HG02870 (cell line): ENCODE data around the gene UBE2M.
A peak's percentile ranks its signal among the peaks of the same experiment; 100 is the strongest.
"Not testable (repeated sequence)": the region's sequence is repeated elsewhere in the genome, so short reads cannot be mapped to it uniquely, and the experiment has no call there.

Experiments
- ATAC-seq: cut with Tn5 transposase; IDR thresholded peaks from one replicate; pipeline ENCODE4 v1.9.1; 2021; ENCODE audit warnings: mild to moderate bottlenecking, moderate library complexity; ENCODE audit not compliant: unreplicated experiment

UBE2M gene

DNA sequence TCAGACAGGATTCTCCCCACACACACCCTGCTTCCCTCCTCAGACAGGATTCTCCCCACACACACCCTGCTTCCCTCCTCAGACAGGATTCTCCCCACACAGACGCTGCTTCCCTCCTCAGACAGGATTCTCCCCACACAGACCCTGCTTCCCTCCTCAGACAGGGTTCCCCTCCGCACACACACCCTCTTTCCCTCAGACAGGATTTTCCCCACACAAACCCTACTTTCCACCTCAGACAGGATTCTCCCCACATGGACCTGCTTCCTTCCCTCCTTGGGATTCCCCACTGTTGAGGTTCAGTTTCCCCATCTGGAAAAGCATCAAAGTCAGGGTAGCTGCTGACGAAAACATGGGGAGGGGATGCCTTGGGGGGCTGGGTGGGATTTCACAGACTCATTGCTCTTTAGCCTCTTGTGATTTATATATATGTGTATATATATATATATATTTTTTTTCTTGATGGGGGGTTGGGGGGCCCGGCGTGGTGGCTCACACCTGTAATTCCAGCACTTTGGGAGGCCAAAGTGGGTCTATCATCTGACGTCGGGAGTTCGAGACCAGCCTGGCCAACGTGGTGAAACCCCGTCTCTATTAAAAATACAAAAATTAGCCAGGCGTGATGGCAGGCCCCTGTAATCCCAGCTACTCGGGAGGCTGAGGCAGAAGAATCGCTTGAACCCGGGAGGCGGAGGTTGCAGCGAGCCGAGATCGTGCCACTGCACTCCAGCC lies 15.6 kb downstream of the UBE2M start:
- ATAC-seq, result not testable (repeated sequence)

GRCh38 chr19:58539169-58539559 lies 19.2 kb downstream of the UBE2M start:
- ATAC-seq, result not testable (repeated sequence)

DNA sequence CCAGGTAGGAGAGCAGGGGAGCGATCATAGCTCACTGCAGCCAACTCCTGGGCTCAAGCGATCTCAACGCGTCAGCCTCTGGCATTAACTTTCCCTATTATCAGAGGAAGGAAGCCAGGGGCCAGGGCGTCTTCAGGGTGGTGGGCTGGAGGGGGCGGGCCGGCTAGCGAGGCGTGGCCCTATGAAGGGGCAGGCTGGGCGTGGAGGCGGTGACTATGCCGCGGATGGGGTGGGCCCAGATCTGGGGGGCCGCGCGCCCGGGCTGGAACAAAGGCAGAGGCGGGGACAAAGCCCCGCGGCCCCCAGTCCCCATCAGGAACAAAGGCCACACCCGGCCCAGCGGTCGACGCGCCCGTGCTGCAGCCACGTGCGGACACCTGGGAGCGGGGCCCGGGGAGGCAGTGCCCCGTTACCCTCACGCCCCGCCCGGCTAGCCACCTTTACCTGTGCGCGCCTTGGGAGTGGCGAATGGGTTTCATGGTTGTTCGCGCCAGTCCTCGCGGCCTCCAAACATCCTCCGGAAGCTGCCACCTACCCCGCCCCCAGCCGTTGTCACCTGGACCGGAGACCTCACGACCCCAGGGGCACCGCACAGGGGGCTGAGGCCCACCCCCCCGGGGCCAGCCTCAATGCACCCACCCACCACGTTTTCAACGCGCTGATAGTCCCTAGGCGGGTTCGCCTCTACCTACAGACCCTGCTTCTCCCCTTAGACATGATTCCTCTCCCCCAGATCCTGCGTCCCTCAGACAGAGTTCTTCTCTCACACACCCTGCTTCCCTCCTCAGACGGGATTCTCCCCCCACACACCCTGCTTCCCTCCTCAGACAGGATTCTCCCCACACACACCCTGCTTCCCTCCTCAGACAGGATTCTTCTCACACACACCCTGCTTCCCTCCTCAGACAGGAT lies 19.9 kb downstream of the UBE2M start:
- ATAC-seq, result no peak

DNA sequence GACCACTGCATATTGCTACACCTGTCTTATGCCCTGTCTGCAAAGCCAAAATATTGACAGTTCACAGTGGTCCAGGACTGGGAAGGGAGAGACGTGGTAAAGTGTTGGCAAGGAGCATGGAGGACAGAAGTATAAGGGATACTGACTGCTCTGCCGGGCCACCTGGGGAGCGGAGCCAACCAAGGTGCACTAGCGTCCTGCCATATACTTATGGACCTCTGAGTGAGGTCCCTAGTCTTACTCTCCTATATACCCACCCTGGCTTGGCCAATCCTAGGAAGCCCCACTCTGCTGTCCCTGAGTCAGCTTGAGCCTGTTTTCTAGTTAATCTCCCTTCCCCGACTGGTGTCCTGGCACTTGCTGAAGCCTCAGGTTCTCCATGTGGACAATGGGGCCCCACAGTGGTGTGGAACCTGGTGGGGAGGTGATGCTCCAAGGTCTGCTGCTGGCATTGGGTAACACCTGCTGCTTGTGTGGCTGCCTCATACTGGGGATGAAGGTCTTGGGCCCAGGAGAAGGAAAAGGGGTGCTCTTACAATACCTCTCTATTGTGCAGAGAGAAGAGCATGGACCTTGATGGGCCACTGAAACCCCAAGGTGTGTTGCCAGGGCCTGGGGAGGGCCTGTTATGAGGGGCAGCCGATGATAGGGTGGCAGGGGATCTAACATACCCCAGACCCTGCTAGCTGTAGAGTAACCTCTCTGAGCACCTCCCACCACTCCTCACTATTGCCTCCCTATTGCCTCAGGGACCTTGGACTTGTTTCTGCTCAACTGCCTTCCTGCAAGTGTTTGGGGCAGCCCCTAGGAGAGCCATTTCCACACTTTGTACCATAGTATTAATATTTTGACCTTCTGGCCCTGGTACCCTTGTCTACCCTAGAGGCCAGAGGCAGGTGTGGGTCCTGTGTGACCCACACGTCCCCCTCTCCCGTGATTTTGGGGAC lies 21.3 kb downstream of the UBE2M start:
- no peak for ATAC-seq

GRCh38 chr19:58535857-58536256 lies 22.6 kb downstream of the UBE2M start:
- no peak for ATAC-seq

DNA sequence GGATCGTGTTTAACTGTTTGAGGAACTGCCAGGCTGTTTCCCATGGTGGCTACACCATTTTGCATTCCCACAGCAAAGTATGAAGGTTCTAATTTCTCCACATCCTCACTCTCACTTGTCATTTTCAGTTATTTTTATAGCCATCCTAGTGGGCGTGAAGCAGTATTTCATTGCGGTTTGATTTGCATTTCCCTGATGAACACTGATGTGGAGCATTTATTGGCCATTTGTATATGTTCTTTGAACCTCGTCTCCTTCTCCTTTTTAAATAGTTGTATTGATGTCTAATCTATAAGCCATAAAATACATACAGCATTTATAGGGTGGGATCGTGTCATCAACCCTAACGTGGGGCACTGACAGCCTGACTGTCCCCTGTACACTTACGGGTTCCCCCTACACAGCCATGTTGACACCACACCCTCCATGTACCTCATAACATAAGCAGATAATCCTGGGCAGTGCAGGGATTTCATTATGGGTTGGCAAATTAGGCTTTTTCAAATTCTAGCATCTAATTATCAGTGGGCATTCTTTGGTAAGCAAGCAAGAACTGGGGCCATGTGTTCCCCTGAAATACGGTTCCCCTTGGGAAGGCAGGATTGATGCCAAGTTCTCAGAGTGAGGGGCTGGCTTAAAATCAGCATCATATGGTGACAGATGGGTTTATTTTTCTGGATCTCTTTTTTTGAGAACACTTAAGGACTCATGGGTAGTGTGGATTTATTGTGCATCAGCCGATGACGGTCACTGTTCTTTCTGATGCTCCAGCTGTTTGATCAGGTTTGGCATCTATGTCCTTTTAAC lies 27.2 kb downstream of the UBE2M start:
- no peak for ATAC-seq

- ATAC-seq, result no peak
Observed at GRCh38 chr19:58529405-58529804, 29.0 kb downstream of the UBE2M start.

DNA sequence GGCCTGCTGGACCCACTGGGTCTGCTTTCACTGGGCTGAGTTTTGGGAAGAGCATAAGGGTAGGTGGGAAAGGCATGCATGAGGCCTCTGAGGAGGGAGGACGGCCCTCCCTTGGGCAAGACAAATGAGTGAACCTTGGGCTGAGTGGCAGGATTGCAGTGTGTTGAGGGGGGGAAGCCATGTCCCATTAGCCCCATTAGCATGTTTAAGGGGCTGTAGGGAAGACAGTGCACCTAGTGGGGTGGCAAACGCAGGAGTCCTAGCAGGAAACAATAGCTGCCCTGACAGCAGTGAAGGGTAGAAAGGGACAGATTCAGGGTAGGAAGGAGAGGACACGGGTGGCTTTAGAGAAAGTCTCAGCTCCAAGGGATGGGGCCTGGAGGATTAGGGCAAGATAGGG lies 35.7 kb downstream of the UBE2M start:
- ATAC-seq, result no peak

- no peak for ATAC-seq
Observed at GRCh38 chr19:58521651-58522050, 36.8 kb downstream of the UBE2M start.

DNA sequence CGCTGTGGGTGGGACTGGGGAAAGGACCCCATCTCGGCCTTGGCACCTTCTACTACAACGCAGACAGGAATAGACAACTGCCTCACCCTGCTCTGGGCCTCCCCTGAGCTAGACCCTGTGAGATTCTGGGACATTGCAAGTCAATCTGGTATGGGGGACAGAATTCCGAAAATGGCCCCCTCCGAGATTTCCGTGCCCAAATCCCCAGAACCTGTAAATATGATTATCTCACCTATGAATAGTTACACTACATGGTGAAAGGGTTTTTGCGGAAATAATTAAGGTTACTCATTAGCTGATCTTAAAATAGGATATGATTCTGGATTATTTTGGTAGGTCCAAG lies 38.2 kb downstream of the UBE2M start:
- no peak for ATAC-seq

DNA sequence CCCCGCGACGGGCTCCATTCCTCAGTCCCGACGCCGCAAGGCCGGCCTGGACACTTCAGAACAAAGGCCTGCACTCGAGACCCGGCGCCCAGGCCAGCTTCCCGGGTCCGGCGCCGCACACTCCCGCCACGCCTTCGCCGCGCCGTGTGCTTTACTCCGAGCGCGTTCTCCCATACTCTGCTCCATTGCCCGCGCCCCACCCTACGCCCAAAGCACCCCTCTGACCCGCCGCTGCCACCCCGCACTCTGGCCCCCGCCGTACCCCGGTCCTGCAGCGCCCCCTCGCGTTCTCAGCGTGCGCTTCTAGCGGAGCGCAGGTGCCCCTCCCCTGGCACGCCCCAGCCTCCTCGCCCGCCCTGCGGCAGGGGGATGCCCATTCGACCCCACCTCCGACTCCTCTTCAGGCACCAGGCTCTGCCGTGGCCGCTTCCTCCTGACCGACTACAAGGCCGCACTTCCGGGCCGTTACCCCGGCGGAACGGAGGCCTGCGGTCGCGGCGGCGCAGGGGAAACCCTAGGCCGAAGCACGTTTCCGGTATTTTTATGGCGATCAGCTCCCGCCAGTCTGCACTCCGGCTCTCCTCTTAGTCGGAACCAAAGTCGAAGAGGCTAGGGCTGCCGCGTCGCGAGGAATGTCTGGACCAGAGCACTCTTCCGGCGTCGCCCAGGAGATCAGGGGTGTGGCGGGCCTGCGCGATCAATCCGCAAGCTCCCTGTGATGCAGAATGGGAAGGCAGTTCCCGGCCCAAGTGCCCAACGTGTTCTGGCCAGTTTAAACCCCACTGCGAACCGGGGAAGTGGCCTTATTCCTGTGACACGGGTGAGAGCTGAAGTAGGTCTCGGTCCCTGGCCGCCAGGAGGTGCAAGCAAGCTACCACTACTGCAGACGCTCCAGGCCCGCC lies 38.8 kb downstream of the UBE2M start, which contains the start of gene ZBTB45:
TSS of gene ZBTB45 (minus strand) at position 456 of the 902 bp plus-strand sequence. CDS start 2,137 bp downstream, outside the sequence.
- ATAC-seq, result peak; percentile 78

GRCh38 chr19:58519087-58519354 lies 39.4 kb downstream of the UBE2M start:
- no peak for ATAC-seq

GRCh38 chr19:58518256-58519086 lies 39.9 kb downstream of the UBE2M start:
- ATAC-seq, result no peak

- ATAC-seq, result no peak
Observed at GRCh38 chr19:58516964-58517833, 41.2 kb downstream of the UBE2M start.

- ATAC-seq, result no peak
Observed at GRCh38 chr19:58516246-58516836, 42.1 kb downstream of the UBE2M start.

DNA sequence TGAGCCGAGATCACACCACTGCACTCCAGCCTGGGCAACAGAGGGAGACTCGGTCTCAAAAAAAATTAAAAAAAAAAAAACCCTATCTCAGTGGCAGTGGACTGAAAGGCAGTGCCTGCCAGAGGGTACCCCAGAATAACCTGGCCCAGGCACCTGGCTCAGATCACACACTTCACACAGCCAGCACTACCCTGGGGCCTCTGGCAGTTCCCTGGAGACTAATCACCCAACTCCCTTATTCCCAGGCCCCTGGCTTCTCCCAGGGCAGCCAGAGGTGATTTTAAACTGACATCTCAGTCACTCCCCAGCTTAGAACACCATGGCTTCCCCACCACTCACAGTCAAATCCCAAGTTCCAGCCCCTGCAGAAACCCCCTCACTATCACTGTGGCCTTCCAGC lies 43.2 kb downstream of the UBE2M start:
- ATAC-seq, result no peak

GRCh38 chr19:58514564-58515022 lies 43.8 kb downstream of the UBE2M start:
- ATAC-seq, result no peak
